DOHH2 (cell line): ENCODE measurements around the gene ABHD14A.

Experiments used
- CTCF ChIP-seq: fragments of 200-600 bp; sonication (generic); IDR thresholded peaks from one replicate; pipeline ENCODE4 v1.5.1; 2014; ENCODE audit warnings: antibody characterized with exemption, mild to moderate bottlenecking, low read depth, low read length; ENCODE audit not compliant: poor library complexity, severe bottlenecking
- EZH2phosphoT487 ChIP-seq: fragments of 200-600 bp; sonication (generic); IDR thresholded peaks from 2 replicates; pipeline ENCODE4 v1.6.1; 2017; ENCODE audit warnings: borderline replicate concordance, mild to moderate bottlenecking, antibody characterized with exemption, low read length, moderate library complexity, mixed read lengths

- TF ChIP-seq CTCF (no peak), EZH2phosphoT487 (no peak)
These were observed 7.3 kb upstream of the ABHD14A start, which contains the start of gene PCBP4 for GRCh38 chr3:51967384-51968169.
